Endothelial cell of umbilical vein (primary cell): ENCODE data around the gene CNTN5. TPM values are rescaled to one million over a fixed set of nuclear protein-coding genes. Genes with fewer than 3 reads are reported as not detected.

ENCODE experiments used
- BruUV-seq: library from RNA; stranded (reverse); fragments of 400-500 nt; replicated peaks from 2 replicates; lab custom pipeline; 2021; lab: Mats Ljungman, UMichigan
- CTCF ChIA-PET: fragments of 300-600, 350-600 bp; sonication (Branson Sonifier 250); formaldehyde crosslinking; loops from one replicate; lab custom pipeline; 2021; ENCODE audit warnings: antibody characterized with exemption, inconsistent platforms; lab: Charles Lee
- POLR2A ChIA-PET: fragments of 300-600, 350-600 bp; sonication (Branson Sonifier 250); formaldehyde crosslinking; loops from one replicate; lab custom pipeline; 2021; ENCODE audit warnings: antibody characterized with exemption, inconsistent platforms; lab: Charles Lee
- DNase-seq: peaks from one replicate; pipeline ENCODE4 v3.0.0-alpha.2; 2011; ENCODE audit warnings: low read depth, low spot score
- FAIRE-seq: peaks from 2 replicates; lab custom pipeline; 2011; peaks lifted over from hg19 to GRCh38; lab: Jason Lieb, UNC
- H2AFZ ChIP-seq: 2 replicates; pipeline ENCODE4 v1.6.0; 2012; ENCODE audit warnings: low read depth, low read length, control low read depth, inconsistent platforms
- H3K27ac ChIP-seq: 2 replicates; pipeline ENCODE4 v1.5.1; 2011; ENCODE audit warnings: low read depth, mild to moderate bottlenecking, control low read depth, low read length, moderate library complexity; ENCODE audit not compliant: insufficient read depth
- H3K27me3 ChIP-seq, 2 experiments: 2 replicates each; pipeline versions ENCODE4 v1.6.0 to v1.6.1; 2011; ENCODE audit warnings: low read length in 2 of 2, mixed read lengths in 1 of 2; ENCODE audit not compliant: control insufficient read depth in 2 of 2, insufficient read depth in 2 of 2
- H3K36me3 ChIP-seq, 2 experiments: 2 replicates in 1 of 2; 3 replicates in 1 of 2; pipeline ENCODE4 v1.5.1; 2011; ENCODE audit warnings: low read length in 2 of 2, mild to moderate bottlenecking in 1 of 2, moderate library complexity in 1 of 2; ENCODE audit not compliant: control insufficient read depth in 2 of 2, insufficient read depth in 2 of 2; ENCODE audit errors: extremely low read depth in 1 of 2
- H3K4me1 ChIP-seq: 3 replicates; pipeline ENCODE4 v1.5.1; 2011; ENCODE audit warnings: mild to moderate bottlenecking, low read length; ENCODE audit not compliant: control insufficient read depth, insufficient read depth; ENCODE audit errors: extremely low read depth
- H3K4me2 ChIP-seq: 2 replicates; pipeline ENCODE4 v1.6.1; 2011; ENCODE audit warnings: low read length, control low read depth, mixed read lengths; ENCODE audit not compliant: insufficient read depth
- H3K4me3 ChIP-seq, 3 experiments: fragments of 200-600 bp in 1 of 3; sonication (generic), shearing (Covaris generic) in 1 of 3; replicated peaks in 1 of 3; 2 replicates each; pipeline ENCODE4 v1.5.1; 2011 to 2016; ENCODE audit warnings: control low read depth in 3 of 3, low read length in 3 of 3, mild to moderate bottlenecking in 2 of 3, inconsistent platforms in 1 of 3, low read depth in 1 of 3, moderate library complexity in 1 of 3; ENCODE audit not compliant: insufficient read depth in 1 of 3
- H3K79me2 ChIP-seq: 2 replicates; pipeline ENCODE4 v1.6.0; 2012; ENCODE audit warnings: low read length, inconsistent platforms; ENCODE audit not compliant: control insufficient read depth, insufficient read depth
- H3K9ac ChIP-seq: replicated peaks from 2 replicates; pipeline ENCODE3; 2011; ENCODE audit warnings: low read length, control low read depth; ENCODE audit not compliant: insufficient read depth; ENCODE audit errors: extremely low read depth
- H3K9me1 ChIP-seq: replicated peaks from 3 replicates; pipeline ENCODE4 v1.6.0; 2011; ENCODE audit warnings: mild to moderate bottlenecking, low read length; ENCODE audit not compliant: control insufficient read depth, insufficient read depth; ENCODE audit errors: extremely low read depth
- H3K9me3 ChIP-seq: replicated peaks from 2 replicates; pipeline ENCODE4 v1.5.1; 2012; ENCODE audit warnings: low read length, inconsistent platforms; ENCODE audit not compliant: control insufficient read depth, insufficient read depth
- H4K20me1 ChIP-seq: replicated peaks from 2 replicates; pipeline ENCODE3; 2011; ENCODE audit warnings: mild to moderate bottlenecking, low read length; ENCODE audit not compliant: control insufficient read depth, insufficient read depth; ENCODE audit errors: extremely low read depth
- CTCF ChIP-seq, 2 donors: IDR thresholded peaks; 1 replicate in 1 of 2; 2 replicates in 1 of 2; pipeline ENCODE4 v1.5.1; 2011; ENCODE audit warnings: low read length in 2 of 2, mild to moderate bottlenecking in 2 of 2, moderate library complexity in 2 of 2, control low read depth in 1 of 2, inconsistent platforms in 1 of 2, low read depth in 1 of 2; ENCODE audit not compliant: insufficient read depth in 1 of 2; ENCODE audit errors: extremely low read depth in 1 of 2
- EZH2 ChIP-seq: IDR thresholded peaks from 2 replicates; pipeline ENCODE4 v1.6.1; 2012; ENCODE audit warnings: borderline replicate concordance, low read depth, mild to moderate bottlenecking, moderate library complexity, low read length, inconsistent platforms; ENCODE audit not compliant: severe bottlenecking
- FOS ChIP-seq: IDR thresholded peaks from 2 replicates; pipeline ENCODE4 v1.6.1; 2011; ENCODE audit warnings: mild to moderate bottlenecking, low read length, moderate library complexity, borderline replicate concordance; ENCODE audit not compliant: insufficient read depth
- GATA2 ChIP-seq: IDR thresholded peaks from 2 replicates; pipeline ENCODE4 v1.7.0; 2011; ENCODE audit warnings: low read depth, mild to moderate bottlenecking, moderate library complexity, mixed read lengths, low read length; ENCODE audit not compliant: insufficient read length, insufficient read depth
- JUN ChIP-seq: IDR thresholded peaks from 2 replicates; pipeline ENCODE4 v1.6.1; 2011; ENCODE audit warnings: borderline replicate concordance, low read depth; ENCODE audit not compliant: insufficient read length, insufficient read depth
- MYC ChIP-seq: IDR thresholded peaks from one replicate; pipeline ENCODE4 v1.6.1; 2011; ENCODE audit warnings: mild to moderate bottlenecking, low read depth, low read length
- POLR2A ChIP-seq: IDR thresholded peaks from 2 replicates; pipeline ENCODE4 v1.6.1; 2012; ENCODE audit warnings: low read depth, mild to moderate bottlenecking, control low read depth, low read length
- POLR2AphosphoS5 ChIP-seq: IDR thresholded peaks from 2 replicates; pipeline ENCODE4 v1.6.1; 2012; ENCODE audit warnings: low read depth, mild to moderate bottlenecking, control low read depth, low read length, moderate library complexity; ENCODE audit not compliant: insufficient read depth
- dilution Hi-C: fragments of 300-500 bp; cut with MboI; formaldehyde crosslinking; loops from one replicate; pipeline ENCODE4 v1.15.0; 2019; ENCODE audit warnings: low sequenced_read_pairs; ENCODE audit not compliant: extremely low pct_ligation_motif_present
- intact Hi-C: fragments of 100-400 bp; cut with micrococcal nuclease; formaldehyde crosslinking; loops from one replicate; pipeline ENCODE4 v1.10.0; 2022
- polyA plus RNA-seq, 4 experiments: library from polyadenylated mRNA; depleted of rRNA in 3 of 4; stranded (reverse) in 3 of 4; unstranded in 1 of 4; fragments of >200 nt; gene quantifications; 2 replicates each; pipeline versions ENCODE4 v1.2.1 to v1.2.3, GENCODE V29; 2011 to 2012; ENCODE audit warnings: missing spikeins in 1 of 4
- total RNA-seq: library from RNA; stranded (reverse); gene quantifications from 2 replicates; pipeline ENCODE4 v1.2.3, GENCODE V29; 2021
- TF ChIP-seq, protein P1 (sequence below): IDR thresholded peaks from 2 replicates; pipeline ENCODE4 v1.6.1; 2011; ENCODE audit not compliant: insufficient read depth, insufficient read length

Gene CNTN5
- total and polyA plus RNA-seq, 2 donors (not counting 3 experiments of a cell fraction or from before 2014, with no cell fraction given), result not detected

GRCh38 chr11:99449345-99449744 is 428.6 kb downstream of the CNTN5 start:
- Histone ChIP-seq H3K79me2 (no peaks in the 10 kb centered on the region), H2AFZ (no peak overlapping the region), H4K20me1 (no peaks in the 10 kb centered on the region), H3K27me3 (no peaks in the 10 kb centered on the region), H3K9ac (no peak overlapping the region), H3K9me3 (no peaks in the 10 kb centered on the region), H3K4me1 (no peaks in the 10 kb centered on the region), H3K4me3 (no peak overlapping the region), H3K27ac (no peak overlapping the region), H3K4me2 (no peak overlapping the region), H3K36me3 (no peaks in the 10 kb centered on the region), H3K9me1 (no peaks in the 10 kb centered on the region)
- intact Hi-C loops, result no loop called here
- no TSS peak for BruUV-seq
- dilution Hi-C loops, result no loop called here
- POLR2A ChIA-PET, result no interaction called here
- TF ChIP-seq POLR2A, result no peak
- TF ChIP-seq CTCF (IDR thresholded peaks at IDR 0.05; ENCODE audit: extremely low read depth in 1 of 2, insufficient read depth in 1 of 2, low read depth in 1 of 2, low read length in 2 of 2), result no peak
- no peak for TF ChIP-seq POLR2AphosphoS5
- no peak for TF ChIP-seq MYC
- TF ChIP-seq JUN, result no peak
- TF ChIP-seq, protein P1, sequence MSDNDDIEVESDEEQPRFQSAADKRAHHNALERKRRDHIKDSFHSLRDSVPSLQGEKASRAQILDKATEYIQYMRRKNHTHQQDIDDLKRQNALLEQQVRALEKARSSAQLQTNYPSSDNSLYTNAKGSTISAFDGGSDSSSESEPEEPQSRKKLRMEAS, result no peak
- TF ChIP-seq EZH2, result no peak
- no peak for TF ChIP-seq GATA2
- TF ChIP-seq FOS, result no peak
- no peak for DNase-seq
- FAIRE-seq, result no peak
- CTCF ChIA-PET, result interaction anchor here (0.7 kb wide), 1 partner anchor 778 kb away, joined by 3 read pairs; no protein-coding TSS in a partner anchor
